Germinal center (tissue), 1 donor: ENCODE results near the gene CACNA2D1.

Experiments
- DNase-seq: peaks from one replicate; pipeline ENCODE4 v3.0.0; 2012; ENCODE audit warnings: mixed read lengths, low spot score

CACNA2D1 gene

DNA sequence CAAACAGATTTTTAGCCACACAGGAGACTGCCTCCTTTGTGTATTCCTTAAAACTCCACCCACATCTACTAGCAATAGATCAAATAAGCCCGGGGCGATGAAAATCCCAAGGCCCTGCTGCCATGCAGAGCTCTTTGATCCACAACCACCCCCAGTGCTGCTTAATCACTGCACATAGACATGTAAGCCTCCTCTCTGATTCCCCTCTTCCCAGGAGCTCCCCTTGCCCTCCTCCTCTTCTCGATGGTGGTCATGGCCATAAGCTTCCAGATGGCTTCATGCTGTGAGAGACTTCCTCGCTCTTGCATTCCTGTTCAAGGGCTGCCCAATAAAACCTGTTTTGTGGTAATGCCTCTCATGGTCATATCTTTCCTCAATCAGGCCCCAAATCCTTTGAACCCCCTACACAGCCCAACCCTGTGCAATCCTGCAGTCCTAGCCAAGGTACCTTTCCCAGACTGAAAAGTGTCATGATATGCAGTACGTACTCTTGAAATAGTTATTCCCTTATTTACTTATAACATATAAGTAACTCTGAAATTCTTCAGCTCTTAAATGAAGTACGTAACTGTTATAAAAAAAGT is 158.5 kb downstream of the CACNA2D1 start:
- DNase-seq: no peak

- DNase-seq: no peak
Observed at GRCh38 chr7:82275342-82275741, 168.2 kb downstream of the CACNA2D1 start.

DNA sequence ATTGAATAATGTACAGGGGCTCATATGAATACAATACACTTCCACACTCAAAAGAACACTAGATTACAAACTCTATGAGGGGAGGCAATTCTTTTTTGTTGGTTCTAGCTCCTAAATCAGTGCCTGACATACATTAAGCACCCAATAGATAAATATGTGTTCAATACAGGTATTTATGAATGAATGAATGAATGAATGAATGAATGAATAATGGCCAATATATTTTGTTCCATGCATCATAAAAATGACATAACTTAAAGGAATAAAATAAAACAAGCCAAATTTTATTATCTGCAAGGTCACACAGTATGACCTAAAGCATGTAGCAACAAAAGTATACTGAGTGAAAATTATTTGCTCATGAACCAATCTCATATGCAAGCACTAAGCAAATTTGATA is 168.9 kb downstream of the CACNA2D1 start:
- DNase-seq: no peak

DNA sequence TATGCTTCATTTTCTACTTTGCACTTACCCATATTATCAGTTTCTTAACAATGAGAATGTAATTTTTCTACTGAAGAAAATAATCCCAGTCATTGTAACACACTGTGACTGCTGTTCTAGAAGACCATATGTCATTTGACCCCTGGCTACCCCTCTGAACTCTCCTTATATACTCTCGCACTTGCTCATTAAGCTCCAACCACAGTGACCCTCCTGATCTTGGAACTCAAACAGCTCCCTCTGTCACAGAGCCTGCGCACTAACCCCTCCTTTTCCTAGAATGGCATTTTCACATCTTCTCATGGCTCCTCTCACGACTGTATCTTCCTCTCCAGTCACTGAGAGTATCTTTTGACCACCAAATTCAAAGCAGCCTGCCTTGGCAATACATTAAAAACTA is 169.7 kb downstream of the CACNA2D1 start:
- DNase-seq: no peak

- no peak for DNase-seq
Observed at GRCh38 chr7:82270870-82271269, 172.7 kb downstream of the CACNA2D1 start.

GRCh38 chr7:82268632-82269031 is 174.9 kb downstream of the CACNA2D1 start:
- DNase-seq: no peak

DNA sequence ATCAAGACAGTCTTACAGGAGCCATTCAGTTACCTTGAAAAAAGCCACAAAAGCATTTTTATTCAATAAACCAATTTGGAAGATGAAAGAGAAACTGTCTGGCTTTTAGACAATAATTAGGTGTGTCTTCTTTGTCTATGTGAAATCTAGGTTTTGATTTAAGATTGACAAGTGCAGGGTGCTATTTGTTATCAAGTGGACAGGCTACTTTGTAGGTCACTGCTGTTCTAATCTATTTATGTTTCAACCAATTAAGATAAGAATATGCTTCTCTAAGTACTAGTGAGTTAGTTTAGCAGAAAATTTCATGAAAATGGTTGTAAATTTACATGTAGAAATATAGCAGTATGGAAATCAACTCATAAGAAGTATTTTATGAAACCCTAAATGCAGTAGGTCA is 177.5 kb downstream of the CACNA2D1 start:
- no peak for DNase-seq

- no peak for DNase-seq
Observed at GRCh38 chr7:82264783-82265305, 178.7 kb downstream of the CACNA2D1 start.

- DNase-seq: no peak
Observed at GRCh38 chr7:82263920-82264782, 179.4 kb downstream of the CACNA2D1 start.

GRCh38 chr7:82258181-82258580 is 185.4 kb downstream of the CACNA2D1 start:
- DNase-seq: no peak

DNA sequence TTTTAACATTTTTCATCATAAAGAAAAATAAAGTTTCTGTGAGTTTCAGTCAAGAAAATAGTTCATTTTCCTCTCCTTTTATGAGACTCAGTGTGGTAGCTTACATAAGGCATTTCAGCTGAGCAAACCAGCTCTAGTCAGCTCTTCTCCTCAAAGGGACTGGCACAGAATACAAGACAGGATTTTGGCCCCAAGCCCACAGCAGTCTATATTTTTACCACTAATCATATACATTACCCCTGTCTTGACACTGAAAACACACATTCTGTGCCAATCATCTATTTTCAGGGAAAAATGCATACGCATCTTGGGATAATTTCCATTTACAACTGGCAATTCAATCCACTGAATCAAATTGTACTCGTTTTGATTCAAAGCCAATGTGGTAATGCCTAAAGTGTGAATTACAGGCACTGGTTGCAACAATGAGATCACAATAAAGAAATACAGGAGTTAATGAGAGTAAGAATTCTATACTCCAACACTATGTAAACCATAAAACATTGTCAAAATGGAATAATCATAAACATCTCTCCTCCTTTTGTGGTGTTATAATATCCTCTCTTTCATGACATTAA is 186.4 kb downstream of the CACNA2D1 start:
- no peak for DNase-seq

- no peak for DNase-seq
Observed at GRCh38 chr7:82255706-82256105, 187.9 kb downstream of the CACNA2D1 start.

DNA sequence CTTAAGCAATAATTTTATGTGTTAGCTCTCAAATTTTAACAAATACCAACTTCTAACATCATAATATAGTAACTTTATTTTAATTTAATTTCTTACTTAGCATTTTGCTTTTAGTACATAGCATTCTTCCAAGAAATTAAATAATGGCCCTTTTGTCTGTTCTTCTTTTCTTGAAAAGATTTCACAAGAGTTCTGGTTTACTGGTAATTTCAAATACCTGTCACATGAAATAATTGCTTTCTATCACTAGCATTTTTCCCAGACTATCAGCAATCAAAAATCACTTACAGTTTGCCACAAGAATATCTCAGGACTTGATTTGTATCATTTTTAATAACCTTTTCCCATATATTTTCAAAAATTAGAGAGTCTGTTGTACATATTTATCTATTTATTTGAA is 193.0 kb downstream of the CACNA2D1 start:
- DNase-seq: no peak

DNA sequence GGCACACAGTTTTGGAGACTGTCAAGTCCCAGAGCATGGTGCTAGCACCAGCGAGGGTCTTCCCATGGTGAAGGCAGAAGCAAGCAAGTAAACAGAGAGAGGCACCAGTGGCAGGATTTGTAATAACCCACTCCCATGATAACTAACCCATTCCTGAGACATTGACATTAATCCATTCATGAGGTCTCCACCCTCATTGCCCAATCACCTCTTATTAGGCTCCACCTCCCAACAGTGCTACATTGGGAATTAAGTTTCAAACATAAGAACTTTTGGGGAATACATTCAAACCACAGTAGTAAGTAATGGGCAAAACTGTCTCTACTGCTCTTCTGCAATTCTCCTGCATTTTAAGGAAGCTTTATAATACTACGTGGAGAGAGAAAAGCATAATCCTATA is 193.6 kb downstream of the CACNA2D1 start:
- DNase-seq: no peak

GRCh38 chr7:82247814-82248433 is 195.7 kb downstream of the CACNA2D1 start:
- DNase-seq: no peak

DNA sequence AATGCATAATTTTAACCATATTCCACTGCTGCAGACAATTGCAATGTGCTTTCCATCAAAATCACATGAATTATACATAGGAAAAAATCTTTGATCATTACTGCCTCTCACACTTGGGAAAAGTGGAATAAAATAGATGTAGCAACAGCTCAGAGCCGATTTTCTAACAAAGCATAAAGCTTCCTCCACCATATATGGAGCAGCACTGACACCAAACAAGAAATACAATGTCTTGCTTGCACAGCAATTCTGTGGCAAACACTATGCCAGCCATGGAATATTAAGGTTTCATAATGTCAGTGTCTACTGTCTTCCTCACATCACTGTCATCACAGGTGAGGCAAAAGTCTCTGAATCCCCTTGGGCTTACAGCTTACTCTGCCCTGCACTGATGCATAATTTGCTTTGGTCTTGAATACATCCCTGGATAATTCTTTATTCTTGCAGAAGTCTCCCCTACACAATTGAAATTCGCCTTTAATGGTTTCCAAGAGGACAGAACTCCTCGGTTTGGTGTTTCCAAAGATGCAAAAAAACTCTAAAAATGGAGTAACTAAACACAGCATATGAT is 198.5 kb downstream of the CACNA2D1 start:
- no peak for DNase-seq

GRCh38 chr7:82241356-82241755 is 202.2 kb downstream of the CACNA2D1 start:
- DNase-seq: no peak

GRCh38 chr7:82235713-82236112 is 207.9 kb downstream of the CACNA2D1 start:
- DNase-seq: no peak

DNA sequence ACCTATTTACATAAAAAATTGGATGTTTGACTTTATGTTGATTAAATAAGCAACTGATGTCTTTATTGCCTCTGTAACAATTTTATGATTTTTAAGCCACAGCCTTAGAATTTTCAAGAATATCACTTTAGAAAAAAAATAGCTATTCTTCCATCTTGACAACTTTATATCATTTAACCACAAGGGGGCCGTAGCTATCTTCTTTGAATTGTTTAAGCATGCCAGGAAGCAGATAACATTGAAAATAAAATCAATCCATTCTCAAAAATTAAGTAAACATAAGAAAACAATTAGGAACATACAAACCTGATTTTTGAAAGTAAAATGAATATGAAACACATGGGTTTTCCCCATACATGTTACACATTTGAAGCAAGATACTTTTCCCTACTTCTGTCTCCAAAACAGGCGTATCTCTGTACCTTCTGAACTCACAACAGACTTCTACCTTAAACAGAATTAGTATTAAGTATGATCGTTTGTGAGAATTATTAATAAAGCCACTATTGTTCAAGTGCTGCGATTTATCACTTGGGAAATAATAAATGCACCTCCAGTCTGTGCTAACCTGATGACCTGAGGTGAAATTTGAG is 209.0 kb downstream of the CACNA2D1 start:
- DNase-seq: no peak

GRCh38 chr7:82230811-82231581 is 212.6 kb downstream of the CACNA2D1 start:
- DNase-seq: no peak

- DNase-seq: no peak
Observed at GRCh38 chr7:82229164-82229563, 214.4 kb downstream of the CACNA2D1 start.
